Measurements from ENCODE around the gene ISCU. TPM values are rescaled to one million over a fixed set of nuclear protein-coding genes. Genes with fewer than 3 reads are reported as not detected.

ISCU gene
- total and polyA plus RNA-seq, 2 donors (not counting 3 experiments of a cell fraction or from before 2014, with no cell fraction given): 74.8 to 78.6 TPM

GRCh38 chr12:108547686-108548085 is 14.7 kb upstream of the ISCU start:
- Histone ChIP-seq H3K4me2 (ENCODE audit: insufficient read depth, low read length) (no peak overlapping the region), H3K27me3 (ENCODE audit: control insufficient read depth in 2 of 2, insufficient read depth in 2 of 2, low read length in 2 of 2) (no peaks in the 10 kb centered on the region), H3K4me1 (ENCODE audit: control insufficient read depth, extremely low read depth, insufficient read depth, low read length) (no peaks in the 10 kb centered on the region), H3K27ac (ENCODE audit: insufficient read depth, low read depth, low read length) (no peak overlapping the region), H3K4me3 (replicated peaks in 1 of 3; ENCODE audit: insufficient read depth in 1 of 3, low read depth in 1 of 3, low read length in 3 of 3) (no peak overlapping the region), H3K9ac (replicated peaks; ENCODE audit: extremely low read depth, insufficient read depth, low read length) (no peak overlapping the region), H3K36me3 (ENCODE audit: control insufficient read depth in 2 of 2, extremely low read depth in 1 of 2, insufficient read depth in 2 of 2, low read length in 2 of 2) (peaks cover 16 to 22% of the 10 kb centered on the region in 2 experiments), H3K9me1 (replicated peaks; ENCODE audit: control insufficient read depth, extremely low read depth, insufficient read depth, low read length) (no peaks in the 10 kb centered on the region), H3K9me3 (replicated peaks; ENCODE audit: control insufficient read depth, insufficient read depth, low read length) (no peaks in the 10 kb centered on the region), H4K20me1 (replicated peaks; ENCODE audit: control insufficient read depth, extremely low read depth, insufficient read depth, low read length) (peaks cover 4% of the 10 kb centered on the region), H2AFZ (ENCODE audit: low read depth, low read length) (no peak overlapping the region), H3K79me2 (ENCODE audit: control insufficient read depth, insufficient read depth, low read length) (peaks cover 52% of the 10 kb centered on the region)
- no TSS peak for BruUV-seq (replicated peaks)
- DNase-seq (ENCODE audit: low read depth, low spot score): no peak
- no peak for FAIRE-seq
- POLR2A ChIA-PET: no interaction called here
- dilution Hi-C loops (cut with MboI; ENCODE audit: extremely low pct_ligation_motif_present, low sequenced_read_pairs) (no loop called here), intact Hi-C loops (cut with micrococcal nuclease) (no loop called here)
- no peak for TF ChIP-seq JUN (IDR thresholded peaks at IDR 0.05; ENCODE audit: borderline replicate concordance, insufficient read depth, insufficient read length, low read depth)
- TF ChIP-seq MYC (IDR thresholded peaks at IDR 0.05; ENCODE audit: low read depth, low read length): no peak
- TF ChIP-seq CTCF (IDR thresholded peaks at IDR 0.05; ENCODE audit: extremely low read depth in 1 of 2, insufficient read depth in 1 of 2, low read depth in 1 of 2, low read length in 2 of 2): no peak
- TF ChIP-seq EZH2 (IDR thresholded peaks at IDR 0.05; ENCODE audit: borderline replicate concordance, low read depth, low read length, severe bottlenecking): no peak
- no peak for TF ChIP-seq FOS (IDR thresholded peaks at IDR 0.05; ENCODE audit: borderline replicate concordance, insufficient read depth, low read length)
- TF ChIP-seq GATA2 (IDR thresholded peaks at IDR 0.05; ENCODE audit: insufficient read depth, insufficient read length, low read depth, low read length): no peak
- TF ChIP-seq POLR2AphosphoS5 (IDR thresholded peaks at IDR 0.05; ENCODE audit: insufficient read depth, low read depth, low read length): no peak
- no peak for TF ChIP-seq POLR2A (IDR thresholded peaks at IDR 0.05; ENCODE audit: low read depth, low read length)
- TF ChIP-seq, protein P1, sequence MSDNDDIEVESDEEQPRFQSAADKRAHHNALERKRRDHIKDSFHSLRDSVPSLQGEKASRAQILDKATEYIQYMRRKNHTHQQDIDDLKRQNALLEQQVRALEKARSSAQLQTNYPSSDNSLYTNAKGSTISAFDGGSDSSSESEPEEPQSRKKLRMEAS (IDR thresholded peaks at IDR 0.05; ENCODE audit: insufficient read depth, insufficient read length): no peak
- CTCF ChIA-PET: no interaction called here
